RWPE1 (cell line): ENCODE data around the gene MALL.
"Not testable (repeated sequence)": the region's sequence is repeated elsewhere in the genome, so short reads cannot be mapped to it uniquely, and the experiment has no call there.

Experiments
- CTCF ChIA-PET: fragments of 350-600 bp; sonication (Branson Sonifier 250); formaldehyde crosslinking; extraction: SDS; loops from one replicate; lab custom pipeline; 2021; lab: Yijun Ruan, JAX
- POLR2A ChIA-PET: fragments of 400-600 bp; formaldehyde crosslinking; extraction: SDS; loops from one replicate; lab custom pipeline; 2020; ENCODE audit warnings: antibody characterized with exemption; ENCODE audit not compliant: low non-redundant PET; lab: Yijun Ruan, JAX
- DNase-seq: peaks from one replicate; pipeline ENCODE4 v3.0.0; 2012; ENCODE audit warnings: low spot score
- H3K27ac ChIP-seq: fragments of 450-650 bp; 2 replicates; pipeline ENCODE4 v1.5.1; 2017
- CTCF ChIP-seq: fragments of 450-650 bp; conservative IDR thresholded peaks from 2 replicates; pipeline ENCODE4 v1.5.1; 2017; ENCODE audit warnings: low read depth, mild to moderate bottlenecking

Gene MALL

GRCh38 chr2:110115291-110116032 is at the start of gene MALL:
Gene MALL, minus strand, starts transcription at chr2:110115822. Its CDS starts 30 bp downstream, at chr2:110115792.
- ChIA-PET POLR2A (interaction anchor here (0.6 to 0.8 kb wide), 3 partner anchors 9 to 41 kb away, joined by 3 to 4 read pairs (median 3); no protein-coding TSS in a partner anchor), CTCF (interaction anchor here (0.7 to 1.5 kb wide), 4 partner anchors 10 to 42 kb away, joined by 5 to 8 read pairs (median 6); no protein-coding TSS in a partner anchor)
- TF ChIP-seq CTCF = no peak
- peak; percentile 73 for DNase-seq
- peak within 1 kb of the TSS; percentile 71 for H3K27ac ChIP-seq

- peak; percentile 89 for TF ChIP-seq CTCF
- ChIA-PET POLR2A (interaction anchor here (0.7 kb wide), 1 partner anchor 42 kb away, joined by 4 read pairs; the partner anchor contains the start of gene MALL), CTCF (interaction anchor here (0.6 to 1.2 kb wide), 9 partner anchors 14 to 1880 kb away, joined by 3 to 9 read pairs (median 4); partner anchors contain the start of gene MALL)
- peak overlapping the region; percentile 72 for H3K27ac ChIP-seq
- peak; percentile 61 for DNase-seq
Measured at GRCh38 chr2:110157153-110157793, 41.7 kb upstream of the MALL start.

GRCh38 chr2:110154828-110155227 is 39.2 kb upstream of the MALL start:
- CTCF ChIA-PET, DNase-seq, POLR2A ChIA-PET: not testable (repeated sequence)
- H3K27ac ChIP-seq = peak overlapping the region; percentile 16; the same call in 1 of the 2 replicates

GRCh38 chr2:110154188-110154587 is 38.6 kb upstream of the MALL start:
- CTCF ChIA-PET, POLR2A ChIA-PET, H3K27ac ChIP-seq, DNase-seq: not testable (repeated sequence)

- ChIA-PET CTCF (no interaction called here), POLR2A (no interaction called here)
- no peak overlapping the region for H3K27ac ChIP-seq
- no peak for TF ChIP-seq CTCF
- no peak for DNase-seq
Measured at GRCh38 chr2:110153416-110153815, 37.8 kb upstream of the MALL start.

- ChIA-PET CTCF (no interaction called here), POLR2A (no interaction called here)
- no peak for DNase-seq
- no peak overlapping the region for H3K27ac ChIP-seq
- no peak for TF ChIP-seq CTCF
Measured at GRCh38 chr2:110152943-110153342, 37.3 kb upstream of the MALL start.

- peak overlapping the region; percentile 58; the same call in 1 of the 2 replicates for H3K27ac ChIP-seq
- CTCF ChIA-PET = interaction anchor here (0.6 kb wide), 1 partner anchor 34 kb away, joined by 5 read pairs; the partner anchor contains the start of gene MALL
- DNase-seq = peak; percentile 84
- POLR2A ChIA-PET = no interaction called here
- no peak for TF ChIP-seq CTCF
Measured at GRCh38 chr2:110149330-110150220, 34.0 kb upstream of the MALL start.
